GM12878 (cell line): ENCODE results near the gene LGALS4. TPM values are rescaled to one million over a fixed set of nuclear protein-coding genes. Genes with fewer than 3 reads are reported as not detected.

Experiments used
- CTCF ChIP-seq, 3 experiments: IDR thresholded peaks in 2 of 3; conservative IDR thresholded peaks in 1 of 3; 2 replicates each; pipeline ENCODE4 v1.5.1; 2011; ENCODE audit warnings: low read depth in 3 of 3, low read length in 3 of 3, mild to moderate bottlenecking in 3 of 3, control low read depth in 2 of 3, moderate library complexity in 2 of 3, inconsistent platforms in 1 of 3, mixed read lengths in 1 of 3; ENCODE audit not compliant: control insufficient read depth in 2 of 3, insufficient read depth in 1 of 3; ENCODE audit errors: extremely low read depth in 1 of 3
- EZH2 ChIP-seq: IDR thresholded peaks from 2 replicates; pipeline ENCODE4 v1.6.1; 2012; ENCODE audit warnings: low read depth, mild to moderate bottlenecking, control low read depth, inconsistent platforms, low read length, borderline replicate concordance; ENCODE audit not compliant: control insufficient read depth
- HDAC6 ChIP-seq: fragments of 200-600 bp; sonication (generic); IDR thresholded peaks from one replicate; pipeline ENCODE4 v1.8.0; 2017; ENCODE audit warnings: antibody characterized with exemption; ENCODE audit not compliant: unreplicated experiment
- IKZF1 ChIP-seq: fragments of 450-650 bp; conservative IDR thresholded peaks from 2 replicates; pipeline ENCODE4 v1.6.1; 2017; ENCODE audit warnings: antibody characterized with exemption, mild to moderate bottlenecking
- MYB ChIP-seq: fragments of 150-350 bp; IDR thresholded peaks from 2 replicates; pipeline ENCODE4 v1.6.1; 2014; ENCODE audit warnings: mild to moderate bottlenecking, low read depth, low read length, borderline replicate concordance
- NKRF ChIP-seq: fragments of 450-650 bp; conservative IDR thresholded peaks from 2 replicates; pipeline ENCODE4 v1.6.1; 2017; ENCODE audit warnings: mild to moderate bottlenecking, moderate library complexity
- NR2F1 ChIP-seq: fragments of 450-650 bp; conservative IDR thresholded peaks from 2 replicates; pipeline ENCODE4 v1.6.1; 2017; ENCODE audit warnings: mild to moderate bottlenecking
- PAX8 ChIP-seq: fragments of 450-650 bp; IDR thresholded peaks from 2 replicates; pipeline ENCODE4 v1.6.1; 2017; ENCODE audit warnings: mild to moderate bottlenecking, moderate library complexity
- POLR2A ChIP-seq: IDR thresholded peaks from 2 replicates; pipeline ENCODE4 v1.6.1; 2011; ENCODE audit warnings: low read depth, mild to moderate bottlenecking, low read length
- POLR2AphosphoS2 ChIP-seq: IDR thresholded peaks from 2 replicates; pipeline ENCODE4 v1.6.1; 2011; ENCODE audit warnings: low read depth, mild to moderate bottlenecking, low read length, improper control_type of control experiment, moderate library complexity
- RAD21 ChIP-seq: IDR thresholded peaks from 2 replicates; pipeline ENCODE4 v1.6.1; 2011; ENCODE audit warnings: mild to moderate bottlenecking, low read depth, low read length, moderate library complexity; ENCODE audit not compliant: insufficient read depth
- RELA ChIP-seq: fragments of 450-650 bp; IDR thresholded peaks from 2 replicates; pipeline ENCODE4 v1.8.0; 2014; ENCODE audit warnings: borderline replicate concordance; ENCODE audit not compliant: partially characterized antibody
- RUNX3 ChIP-seq: IDR thresholded peaks from 2 replicates; pipeline ENCODE4 v1.6.1; 2012; ENCODE audit warnings: low read length, inconsistent platforms
- SMAD1 ChIP-seq: fragments of 450-650 bp; IDR thresholded peaks from 2 replicates; pipeline ENCODE4 v1.6.1; 2018; ENCODE audit warnings: mild to moderate bottlenecking, low read depth; ENCODE audit not compliant: partially characterized antibody
- SMARCA5 ChIP-seq: fragments of 450-650 bp; IDR thresholded peaks from 2 replicates; pipeline ENCODE4 v1.6.1; 2017; ENCODE audit warnings: mild to moderate bottlenecking
- SREBF1 ChIP-seq: IDR thresholded peaks from 2 replicates; pipeline ENCODE4 v1.6.1; 2012; ENCODE audit warnings: mild to moderate bottlenecking, low read length
- TARDBP ChIP-seq: IDR thresholded peaks from 2 replicates; pipeline ENCODE4 v1.6.1; 2016; ENCODE audit warnings: borderline replicate concordance
- TBL1XR1 ChIP-seq: IDR thresholded peaks from 2 replicates; pipeline ENCODE4 v1.6.1; 2012; ENCODE audit warnings: low read depth, low read length, improper control_type of control experiment
- ZBED1 ChIP-seq: IDR thresholded peaks from 2 replicates; pipeline ENCODE4 v1.6.1; 2016; ENCODE audit warnings: borderline replicate concordance
- polyA plus RNA-seq, 11 experiments: library from polyadenylated mRNA; depleted of rRNA in 4 of 11; unstranded in 6 of 11; stranded (reverse) in 5 of 11; fragments of >200 nt; fragmentation: Nextera tagmentation in 4 of 11; fragmentation: Illumina TruSeq in 1 of 11; extraction: Ambion mirVana in 4 of 11; extraction: Trizol in 1 of 11; gene quantifications; 1 replicate in 1 of 11; 2 replicates in 10 of 11; pipeline versions ENCODE4 v1.2.1 to v1.2.3, GENCODE V29; 2011 to 2016; ENCODE audit warnings: inconsistent platforms in 2 of 11, missing spikeins in 2 of 11, low read depth in 1 of 11
- total RNA-seq, 4 experiments: library from RNA; depleted of rRNA in 3 of 4; stranded (reverse); fragments of >200 nt in 3 of 4; fragmentation: Illumina TruSeq in 1 of 4; extraction: Trizol in 1 of 4; gene quantifications; 2 replicates each; pipeline versions ENCODE4 v1.2.1 to v1.2.3, GENCODE V29; 2013 to 2021
- TF ChIP-seq, protein P1 (sequence below): IDR thresholded peaks from 2 replicates; pipeline ENCODE4 v1.6.1; 2012; ENCODE audit warnings: low read depth, low read length, improper control_type of control experiment
- TF ChIP-seq, protein P2 (sequence below): fragments of 150-350 bp; IDR thresholded peaks from 2 replicates; pipeline ENCODE4 v1.6.1; 2014; ENCODE audit warnings: mild to moderate bottlenecking, low read depth, low read length
- TF ChIP-seq, protein P3 (sequence below): fragments of 450-650 bp; IDR thresholded peaks from 2 replicates; pipeline ENCODE4 v1.6.1; 2018; ENCODE audit warnings: mild to moderate bottlenecking, low read depth, moderate library complexity; ENCODE audit not compliant: partially characterized antibody

LGALS4 gene
- total and polyA plus RNA-seq, 10 of the 15 experiments (the other 5 are each of a cell fraction or from before 2014, with no cell fraction given): 0.13 to 2.1 (median 0.26) TPM; not detected in 4

GRCh38 chr19:38851622-38852230 is 39.0 kb upstream of the LGALS4 start (continued):
- TF ChIP-seq CTCF (IDR thresholded peaks at IDR 0.05 in 2 of 3, conservative IDR thresholded peaks at IDR 0.05 in 1 of 3; ENCODE audit: control insufficient read depth in 2 of 3, extremely low read depth in 1 of 3, insufficient read depth in 1 of 3, low read depth in 3 of 3, low read length in 3 of 3) (no peak), HDAC6 (no peak), ZBED1 (no peak), SMAD1 (peak; percentile 71), NKRF (peak; percentile 79; the same call in 1 of the 2 replicates), POLR2AphosphoS2 (peak; percentile 76; the same call in 1 of the 2 replicates), SREBF1 (no peak), EZH2 (no peak), POLR2A (peak; percentile 77), RAD21 (no peak), NR2F1 (no peak; the same call in 1 of the 2 replicates), MYB (no peak), PAX8 (no peak), SMARCA5 (no peak), TARDBP (no peak; the same call in 1 of the 2 replicates), IKZF1 (no peak; the same call in 1 of the 2 replicates), TBL1XR1 (peak; percentile 43; the same call in 1 of the 2 replicates), RUNX3 (no peak), RELA (no peak)
- TF ChIP-seq, protein P1, sequence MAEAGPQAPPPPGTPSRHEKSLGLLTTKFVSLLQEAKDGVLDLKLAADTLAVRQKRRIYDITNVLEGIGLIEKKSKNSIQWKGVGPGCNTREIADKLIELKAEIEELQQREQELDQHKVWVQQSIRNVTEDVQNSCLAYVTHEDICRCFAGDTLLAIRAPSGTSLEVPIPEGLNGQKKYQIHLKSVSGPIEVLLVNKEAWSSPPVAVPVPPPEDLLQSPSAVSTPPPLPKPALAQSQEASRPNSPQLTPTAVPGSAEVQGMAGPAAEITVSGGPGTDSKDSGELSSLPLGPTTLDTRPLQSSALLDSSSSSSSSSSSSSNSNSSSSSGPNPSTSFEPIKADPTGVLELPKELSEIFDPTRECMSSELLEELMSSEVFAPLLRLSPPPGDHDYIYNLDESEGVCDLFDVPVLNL: no peak
- TF ChIP-seq, protein P2, sequence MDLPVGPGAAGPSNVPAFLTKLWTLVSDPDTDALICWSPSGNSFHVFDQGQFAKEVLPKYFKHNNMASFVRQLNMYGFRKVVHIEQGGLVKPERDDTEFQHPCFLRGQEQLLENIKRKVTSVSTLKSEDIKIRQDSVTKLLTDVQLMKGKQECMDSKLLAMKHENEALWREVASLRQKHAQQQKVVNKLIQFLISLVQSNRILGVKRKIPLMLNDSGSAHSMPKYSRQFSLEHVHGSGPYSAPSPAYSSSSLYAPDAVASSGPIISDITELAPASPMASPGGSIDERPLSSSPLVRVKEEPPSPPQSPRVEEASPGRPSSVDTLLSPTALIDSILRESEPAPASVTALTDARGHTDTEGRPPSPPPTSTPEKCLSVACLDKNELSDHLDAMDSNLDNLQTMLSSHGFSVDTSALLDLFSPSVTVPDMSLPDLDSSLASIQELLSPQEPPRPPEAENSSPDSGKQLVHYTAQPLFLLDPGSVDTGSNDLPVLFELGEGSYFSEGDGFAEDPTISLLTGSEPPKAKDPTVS: no peak
- TF ChIP-seq, protein P3, sequence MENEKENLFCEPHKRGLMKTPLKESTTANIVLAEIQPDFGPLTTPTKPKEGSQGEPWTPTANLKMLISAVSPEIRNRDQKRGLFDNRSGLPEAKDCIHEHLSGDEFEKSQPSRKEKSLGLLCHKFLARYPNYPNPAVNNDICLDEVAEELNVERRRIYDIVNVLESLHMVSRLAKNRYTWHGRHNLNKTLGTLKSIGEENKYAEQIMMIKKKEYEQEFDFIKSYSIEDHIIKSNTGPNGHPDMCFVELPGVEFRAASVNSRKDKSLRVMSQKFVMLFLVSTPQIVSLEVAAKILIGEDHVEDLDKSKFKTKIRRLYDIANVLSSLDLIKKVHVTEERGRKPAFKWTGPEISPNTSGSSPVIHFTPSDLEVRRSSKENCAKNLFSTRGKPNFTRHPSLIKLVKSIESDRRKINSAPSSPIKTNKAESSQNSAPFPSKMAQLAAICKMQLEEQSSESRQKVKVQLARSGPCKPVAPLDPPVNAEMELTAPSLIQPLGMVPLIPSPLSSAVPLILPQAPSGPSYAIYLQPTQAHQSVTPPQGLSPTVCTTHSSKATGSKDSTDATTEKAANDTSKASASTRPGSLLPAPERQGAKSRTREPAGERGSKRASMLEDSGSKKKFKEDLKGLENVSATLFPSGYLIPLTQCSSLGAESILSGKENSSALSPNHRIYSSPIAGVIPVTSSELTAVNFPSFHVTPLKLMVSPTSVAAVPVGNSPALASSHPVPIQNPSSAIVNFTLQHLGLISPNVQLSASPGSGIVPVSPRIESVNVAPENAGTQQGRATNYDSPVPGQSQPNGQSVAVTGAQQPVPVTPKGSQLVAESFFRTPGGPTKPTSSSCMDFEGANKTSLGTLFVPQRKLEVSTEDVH: no peak
